Measurements from ENCODE around the gene GPR108.

DNA sequence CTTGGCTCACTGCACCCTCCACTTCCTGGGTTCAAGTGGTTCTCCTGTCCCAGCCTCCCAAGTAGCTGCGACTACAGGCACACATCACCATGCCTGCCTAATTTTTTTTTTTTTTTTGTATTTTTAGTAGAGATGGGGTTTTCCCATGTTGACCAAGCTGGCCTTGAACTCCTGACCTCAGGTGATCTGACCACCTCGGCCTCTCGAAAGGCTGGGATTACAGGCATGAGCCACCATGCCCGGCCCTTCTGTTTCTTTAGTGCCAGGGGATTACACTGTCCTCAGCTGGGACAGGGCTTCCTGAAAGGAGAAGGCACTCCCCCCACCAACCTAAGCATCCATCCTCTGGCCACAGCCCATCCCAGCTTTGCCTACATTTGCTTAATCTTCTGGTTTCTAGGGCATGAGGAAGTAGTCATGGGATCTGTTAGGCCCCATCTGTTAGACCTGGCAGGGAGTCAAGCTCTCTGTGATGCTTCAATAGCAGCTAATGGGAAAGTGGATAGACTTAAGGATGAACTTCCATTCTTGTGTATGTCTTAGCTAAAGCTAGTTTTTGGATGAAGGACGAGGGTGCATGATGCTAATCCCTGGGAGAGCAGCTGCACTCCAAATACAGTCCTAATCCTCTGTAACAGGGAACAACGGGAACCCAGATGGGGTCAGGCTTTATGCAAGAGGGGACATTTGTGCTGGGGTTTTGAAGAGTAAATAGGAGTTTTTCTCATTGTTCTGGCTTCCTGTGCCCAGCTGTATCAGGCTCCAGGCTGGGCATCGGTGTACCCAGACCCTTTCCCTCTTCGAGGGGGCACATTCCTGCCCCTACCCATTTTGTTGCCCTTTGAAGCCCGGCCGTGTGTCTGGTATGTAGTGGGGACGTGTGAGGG is 37.7 kb upstream of the GPR108 start:
- TF ChIP-seq POLR2AphosphoS5 (IDR thresholded peaks at IDR 0.05; ENCODE audit: low read depth, low read length) (no peak), POLR2A (IDR thresholded peaks at IDR 0.05; ENCODE audit: low read depth, low read length) (no peak), TAF1 (IDR thresholded peaks at IDR 0.05; ENCODE audit: borderline replicate concordance, low read depth, low read length) (no peak)
